HG02885 (cell line): ENCODE results near the gene DKKL1.

Experiments used
- ATAC-seq: cut with Tn5 transposase; IDR thresholded peaks from one replicate; pipeline ENCODE4 v1.9.1; 2021; ENCODE audit warnings: mild to moderate bottlenecking; ENCODE audit not compliant: unreplicated experiment, poor library complexity

The DKKL1 gene

DNA sequence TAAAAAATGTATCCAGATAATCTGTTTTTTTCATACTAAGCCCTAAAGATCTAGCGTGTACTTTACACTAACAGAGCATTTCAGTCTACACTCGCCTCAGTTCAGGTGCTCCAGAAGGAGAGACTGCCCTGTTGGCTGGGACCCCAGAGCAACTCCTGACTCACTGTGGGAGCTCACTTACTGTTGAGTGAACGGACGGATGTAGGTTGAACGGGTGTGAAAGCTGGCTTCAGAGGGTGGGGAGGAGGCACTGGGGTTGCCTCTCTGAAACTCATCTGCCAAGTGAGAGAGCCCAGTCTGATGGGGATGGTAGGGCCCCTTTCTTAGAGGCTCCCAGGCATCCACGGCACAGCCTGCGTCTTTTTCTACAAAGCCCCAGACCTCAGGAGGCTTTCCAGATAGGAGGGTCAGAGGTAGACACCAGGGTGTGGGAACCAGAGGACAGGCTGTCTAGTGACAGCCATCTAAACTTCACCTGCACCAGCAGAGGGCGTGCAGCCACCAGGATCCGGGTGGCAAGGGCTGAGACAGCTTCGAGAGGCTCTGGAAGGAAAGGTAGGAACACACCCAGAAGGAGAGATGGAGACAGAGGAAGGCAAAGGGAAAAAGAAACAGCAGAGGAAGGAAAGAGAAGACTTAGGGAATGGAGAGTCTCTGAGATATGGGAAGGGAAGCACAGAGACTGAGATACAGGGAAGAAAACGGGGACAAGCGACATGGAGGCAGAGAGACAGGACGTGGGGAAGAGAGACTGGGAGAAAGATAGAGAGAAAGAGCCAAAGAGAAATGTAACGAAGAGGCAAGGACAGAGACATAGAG, 28.1 kb downstream of the DKKL1 start:
- ATAC-seq = no peak

DNA sequence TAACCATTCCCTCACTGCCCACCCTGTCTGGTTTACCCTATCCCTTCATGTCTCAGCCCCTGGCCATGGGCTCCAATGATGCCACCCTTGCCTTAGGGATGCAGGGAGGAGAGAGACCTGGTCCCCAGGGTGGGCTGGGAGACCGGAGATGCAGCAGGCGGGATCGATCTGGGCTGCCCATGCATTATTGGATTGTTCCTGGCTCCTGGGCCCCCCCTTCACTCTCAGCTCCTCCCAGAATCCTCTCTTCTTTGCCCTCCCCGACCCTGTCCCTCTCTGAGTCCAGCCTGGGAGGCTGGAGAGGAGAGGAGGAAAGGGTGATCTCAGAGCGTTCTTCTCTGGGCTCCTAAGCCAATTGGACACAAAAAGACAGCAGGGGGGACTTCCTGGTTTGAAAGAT, 30.2 kb downstream of the DKKL1 start:
- no peak for ATAC-seq

DNA sequence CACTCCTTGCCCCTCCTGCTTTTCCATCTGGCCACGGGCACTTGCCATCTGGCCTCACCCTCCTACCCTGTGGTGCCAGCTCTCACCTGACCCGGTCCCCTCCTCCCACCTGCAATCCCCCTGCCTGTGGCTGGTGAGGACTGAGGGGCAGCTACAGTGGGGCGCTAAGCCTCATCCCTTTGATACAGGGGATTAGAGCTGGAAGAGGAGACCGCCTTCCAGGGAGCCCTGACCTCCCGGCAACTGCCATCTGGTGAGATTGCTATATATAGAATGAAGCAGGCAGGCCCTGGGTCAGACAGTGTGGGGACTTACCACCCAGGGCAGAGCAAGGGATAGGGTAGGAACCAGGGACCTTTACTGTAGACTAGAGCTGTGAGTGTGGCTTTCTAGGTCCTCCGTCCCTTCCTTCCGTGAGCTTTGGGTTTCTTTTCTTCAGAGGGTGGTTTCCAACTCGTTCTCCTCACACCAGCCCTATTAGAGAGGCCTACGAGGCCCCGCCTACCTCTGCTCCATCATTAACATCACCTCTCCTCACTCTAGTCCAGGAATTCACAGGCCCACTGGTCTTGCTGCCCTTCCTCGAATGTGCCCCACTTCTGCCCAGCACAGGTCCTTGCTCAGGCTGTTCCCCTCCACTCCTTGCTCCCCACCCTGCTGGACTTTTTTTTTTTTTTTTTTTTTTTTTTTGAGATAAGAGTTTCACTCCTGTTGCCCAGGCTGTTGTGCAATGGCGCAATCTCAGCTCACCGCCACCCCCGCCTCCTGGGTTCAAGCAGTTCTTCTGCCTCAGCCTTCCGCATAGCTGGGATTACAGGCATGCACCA, 32.1 kb downstream of the DKKL1 start:
- ATAC-seq = no peak

DNA sequence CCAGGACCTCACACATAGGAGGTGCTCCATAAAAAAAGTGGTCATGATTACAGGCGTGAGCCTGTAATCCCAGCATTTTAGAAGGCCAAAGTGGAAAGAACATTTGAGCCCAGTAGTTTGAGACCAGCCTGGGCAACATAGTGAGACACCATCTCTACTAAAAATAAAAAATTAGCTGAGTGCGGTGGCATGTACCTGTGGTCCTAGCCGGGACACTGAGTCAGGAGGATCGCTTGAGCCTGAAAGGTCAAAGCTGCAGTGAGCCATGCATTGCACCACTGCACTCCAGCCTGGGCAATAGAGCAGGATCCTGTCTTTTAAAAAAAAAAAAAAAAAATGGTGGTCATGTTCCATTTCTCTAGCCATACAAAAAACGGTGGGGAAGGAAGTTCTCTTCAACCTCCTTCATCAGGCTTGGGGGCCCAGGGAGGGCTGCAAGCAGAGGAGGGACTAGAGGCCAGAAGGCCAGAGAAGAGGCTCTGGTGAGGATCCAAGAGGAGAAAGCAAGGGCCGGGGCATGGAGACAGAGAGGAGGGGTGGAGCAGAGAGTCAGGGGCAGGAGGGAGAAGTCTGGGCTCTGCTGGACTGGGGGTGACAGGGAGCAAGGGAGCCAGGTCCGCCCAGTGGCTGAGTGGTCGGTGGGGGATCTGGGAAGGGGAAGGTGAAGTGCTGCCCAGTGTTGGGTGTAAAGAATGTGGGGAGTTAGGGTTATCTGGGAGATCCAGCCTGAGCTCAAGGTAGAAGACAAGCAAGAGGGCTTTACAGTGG, 33.2 kb downstream of the DKKL1 start:
- no peak for ATAC-seq

DNA sequence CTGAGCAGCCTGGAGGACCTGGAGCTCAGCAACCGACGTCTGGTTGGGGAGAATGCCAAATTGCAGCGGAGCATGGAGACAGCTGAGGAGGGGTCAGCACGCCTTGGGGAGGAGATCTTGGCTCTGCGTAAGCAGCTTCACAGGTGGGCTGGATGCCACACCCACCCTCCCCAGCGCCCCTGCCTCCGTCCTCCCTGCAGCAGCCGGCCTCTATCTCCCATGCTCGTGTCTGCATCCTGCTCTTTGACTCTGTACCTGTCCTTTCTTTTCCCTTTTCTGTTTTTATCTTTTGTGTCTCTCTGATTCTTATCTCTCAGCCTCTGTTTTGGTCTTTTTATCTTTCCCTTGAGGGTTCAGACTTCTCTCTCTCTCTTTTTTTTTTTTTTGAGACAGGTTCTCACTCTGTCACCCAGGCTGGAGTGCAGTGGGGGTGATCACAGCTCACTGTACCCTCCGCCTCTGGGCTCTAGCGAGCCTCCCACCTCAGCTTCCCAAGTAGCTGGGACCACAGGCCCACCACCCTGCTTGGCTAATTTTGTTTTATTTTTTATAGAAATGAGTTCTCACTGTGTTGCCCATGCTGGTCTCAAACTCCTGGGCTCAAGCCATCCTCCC, 34.4 kb downstream of the DKKL1 start:
- ATAC-seq = no peak

DNA sequence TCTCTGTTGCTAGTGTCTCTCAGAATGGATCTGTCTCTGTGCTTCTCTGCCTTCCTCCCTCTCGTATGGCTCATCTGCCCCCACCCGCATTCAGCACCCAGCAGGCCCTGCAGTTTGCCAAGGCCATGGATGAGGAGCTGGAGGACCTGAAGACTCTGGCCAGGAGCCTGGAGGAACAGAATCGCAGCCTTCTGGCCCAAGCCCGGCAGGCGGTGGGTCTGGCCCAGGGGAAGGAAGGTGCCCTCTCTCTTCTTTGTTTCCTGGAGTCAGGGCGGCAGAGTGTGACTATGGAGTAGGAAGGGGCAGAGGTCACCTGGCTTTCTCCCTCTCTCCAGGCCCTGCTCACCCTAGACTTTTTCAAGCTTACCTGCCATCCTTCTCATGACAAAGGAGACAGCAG, 35.3 kb downstream of the DKKL1 start:
- ATAC-seq = no peak

DNA sequence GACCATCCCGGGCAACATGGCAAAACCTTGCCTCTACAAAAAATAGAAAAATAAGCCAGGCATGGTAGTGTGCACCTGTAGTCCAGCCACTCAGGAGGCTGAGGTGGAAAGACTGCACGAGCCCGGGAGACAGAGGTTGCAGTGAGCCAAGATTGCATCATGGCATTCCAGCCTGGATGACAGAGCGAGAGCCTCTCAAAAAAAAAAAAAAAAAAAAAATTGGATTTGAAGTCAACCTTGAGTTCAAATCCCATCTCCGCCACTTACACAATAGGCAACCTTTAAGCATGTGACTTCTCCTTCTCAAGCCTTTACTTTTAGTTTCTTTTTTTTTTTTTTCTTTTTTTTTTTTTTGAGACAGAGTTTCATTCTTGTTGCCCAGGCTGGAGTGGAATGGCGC, 36.4 kb downstream of the DKKL1 start:
- no peak for ATAC-seq

DNA sequence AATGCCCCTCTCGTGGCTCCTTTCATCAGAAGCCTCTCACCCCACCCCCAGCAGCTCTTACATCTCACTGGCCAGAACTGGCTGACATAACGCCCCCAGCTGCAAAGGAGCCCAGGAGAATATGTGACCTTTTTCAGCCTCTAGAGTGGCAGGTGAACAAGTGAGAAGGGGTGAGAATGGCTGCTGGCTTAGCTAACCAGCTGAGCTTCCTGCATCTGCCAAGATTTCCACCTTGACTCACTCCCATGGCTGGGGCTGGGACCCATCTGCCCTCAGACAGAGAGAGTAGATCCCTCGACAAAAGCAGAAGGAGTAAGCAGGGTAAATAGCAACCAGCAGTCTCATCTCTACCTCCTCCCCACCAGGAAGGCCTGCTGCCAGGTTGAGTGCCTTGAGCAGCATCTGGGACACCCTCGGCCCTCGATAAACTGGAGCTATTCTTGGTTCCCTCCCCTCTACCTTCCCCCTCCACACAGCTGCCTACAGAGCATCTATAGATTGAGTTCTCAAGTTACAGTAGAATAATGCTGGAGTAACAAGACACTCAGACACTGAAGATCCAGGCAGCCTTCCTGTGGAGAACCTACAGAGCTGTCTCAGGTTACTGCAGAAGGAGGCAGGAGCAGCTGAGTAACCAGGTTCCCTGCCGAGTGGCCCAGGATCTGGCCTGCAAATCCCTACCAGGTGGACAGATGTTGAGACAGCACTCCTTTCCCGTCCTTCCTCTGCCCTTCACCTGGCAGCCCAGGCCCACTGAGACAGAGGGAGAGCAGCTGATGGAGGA, 39.9 kb downstream of the DKKL1 start:
- ATAC-seq = no peak

DNA sequence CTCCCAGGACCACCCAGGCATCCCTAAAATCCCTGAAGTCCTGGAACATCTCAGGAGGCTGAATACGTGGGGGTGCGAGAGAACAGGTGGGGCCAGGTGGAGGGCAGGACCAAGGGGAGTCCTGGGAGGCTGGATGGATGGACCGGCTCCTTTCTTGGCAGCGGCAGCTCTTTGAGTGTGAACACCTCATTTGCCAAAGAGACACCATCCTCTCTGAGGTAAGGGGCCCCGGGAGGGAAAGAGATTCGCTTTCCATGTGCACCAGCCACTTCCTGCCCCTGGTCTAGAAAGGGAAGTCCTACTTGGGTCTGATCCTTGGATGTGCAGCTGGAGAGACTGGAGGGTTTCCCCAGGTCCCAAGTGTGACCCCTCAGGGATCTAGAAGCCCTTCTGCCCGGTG, 43.4 kb downstream of the DKKL1 start:
- no peak for ATAC-seq

DNA sequence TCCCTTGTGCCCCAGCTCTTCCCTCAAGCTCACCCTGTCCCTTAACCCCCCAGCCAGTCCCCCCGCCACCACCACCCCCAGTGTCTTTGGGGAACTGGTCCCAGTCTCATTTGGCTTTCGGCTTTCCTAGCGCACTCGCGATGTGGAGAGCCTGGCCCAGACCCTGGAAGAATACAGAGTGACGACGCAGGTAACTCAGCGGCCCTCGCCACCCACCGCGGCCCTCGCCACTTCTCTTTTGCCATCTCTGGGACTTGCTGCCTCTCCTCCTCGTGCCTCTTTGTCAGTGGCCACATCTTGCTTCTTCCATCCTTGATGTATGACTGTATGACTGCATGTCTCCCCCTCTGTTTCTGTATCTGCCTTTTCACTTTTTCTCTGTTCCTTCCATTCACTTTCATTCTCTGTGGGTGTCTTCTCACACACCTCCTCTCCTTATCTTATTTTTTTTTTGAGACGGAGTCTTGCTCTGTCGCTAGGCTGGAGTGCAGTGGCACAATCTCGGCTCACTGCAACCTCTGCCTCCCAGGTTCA, 43.9 kb downstream of the DKKL1 start:
- no peak for ATAC-seq

DNA sequence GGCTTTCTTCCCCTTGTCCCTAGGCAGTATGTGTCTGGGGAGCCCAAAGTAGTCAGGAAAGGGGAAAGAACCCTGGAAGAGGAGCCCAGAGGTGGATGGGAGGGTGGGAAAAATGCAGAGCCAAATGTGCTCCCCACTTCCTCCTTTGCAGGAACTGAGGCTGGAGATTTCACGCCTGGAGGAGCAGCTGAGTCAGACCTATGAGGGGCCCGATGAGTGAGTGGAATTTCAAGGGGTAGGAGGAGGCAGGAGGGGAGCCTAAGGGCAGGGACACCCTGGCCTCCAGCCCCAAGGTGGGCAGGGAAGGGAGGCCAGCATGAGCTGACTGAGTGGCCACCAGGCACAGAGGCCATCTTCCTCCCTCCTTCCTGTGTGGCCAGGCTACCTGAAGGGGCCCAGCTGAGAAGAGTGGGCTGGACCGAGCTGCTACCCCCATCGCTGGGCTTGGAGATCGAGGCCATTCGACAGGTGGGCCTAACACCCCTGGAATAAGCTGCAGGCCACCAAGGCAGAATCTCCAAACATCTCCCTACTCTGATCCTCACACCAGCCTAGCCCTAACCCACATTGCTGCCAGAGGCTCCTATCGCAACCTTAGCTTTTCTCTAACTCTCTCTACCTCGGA, 45.3 kb downstream of the DKKL1 start:
- no peak for ATAC-seq

DNA sequence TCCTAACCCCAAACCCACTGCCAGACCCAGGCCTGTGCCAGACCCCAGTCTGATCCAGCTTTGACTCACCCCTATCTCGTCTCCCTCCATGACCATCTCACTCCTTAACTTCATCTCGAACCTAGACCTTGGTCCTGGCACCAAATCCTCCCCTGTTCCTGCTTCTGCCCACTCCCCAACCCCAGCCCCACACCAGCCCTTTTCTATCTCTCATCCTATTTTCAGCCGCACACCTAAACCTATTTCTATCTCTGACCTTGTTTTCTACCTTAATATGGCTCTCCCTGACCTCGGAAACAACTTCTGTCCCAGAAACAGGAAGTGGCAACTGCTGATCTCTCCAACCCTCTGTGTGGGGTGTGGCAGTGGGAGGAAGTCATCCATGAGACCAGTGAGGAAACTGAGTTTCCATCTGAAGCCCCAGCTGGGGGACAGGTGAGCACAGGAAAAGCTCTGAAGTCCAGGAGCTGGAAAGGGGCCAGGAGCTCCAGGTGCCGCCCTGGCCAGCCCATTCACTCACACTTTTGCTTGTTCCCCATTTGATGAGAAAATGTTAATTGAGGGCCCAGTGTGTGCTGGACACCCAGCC, 45.9 kb downstream of the DKKL1 start:
- no peak for ATAC-seq

DNA sequence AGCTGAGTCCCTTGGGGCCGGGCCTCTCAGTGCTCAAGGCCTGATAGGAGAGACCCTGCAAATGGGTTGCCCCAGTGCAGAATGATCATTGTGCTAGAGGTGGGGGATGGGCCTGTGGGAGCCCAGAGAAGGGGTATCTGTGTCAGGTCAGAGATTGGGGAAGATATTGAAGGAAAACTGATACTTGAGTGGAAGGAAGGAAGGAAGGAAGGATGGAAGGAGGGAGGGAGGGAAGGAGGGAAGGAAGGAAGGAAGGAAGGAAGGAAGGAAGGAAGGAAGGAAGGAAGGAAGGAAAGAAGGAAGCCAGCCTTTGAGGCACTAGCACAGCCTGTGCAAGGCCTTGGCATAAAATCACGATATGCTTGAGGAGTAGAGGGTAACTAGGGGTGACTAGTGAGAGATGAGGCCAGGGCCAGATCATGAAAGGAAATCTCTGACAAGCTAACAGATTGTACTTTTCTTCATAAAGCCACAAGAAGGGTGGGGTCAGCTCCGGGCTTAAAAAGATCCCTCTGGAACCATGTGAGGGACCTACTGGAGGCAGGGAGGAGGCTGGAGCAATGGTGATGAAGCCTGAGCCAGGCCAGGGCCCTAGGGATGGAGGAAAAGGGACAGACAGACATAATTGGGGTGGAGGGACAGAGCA, 48.1 kb downstream of the DKKL1 start:
- no peak for ATAC-seq

DNA sequence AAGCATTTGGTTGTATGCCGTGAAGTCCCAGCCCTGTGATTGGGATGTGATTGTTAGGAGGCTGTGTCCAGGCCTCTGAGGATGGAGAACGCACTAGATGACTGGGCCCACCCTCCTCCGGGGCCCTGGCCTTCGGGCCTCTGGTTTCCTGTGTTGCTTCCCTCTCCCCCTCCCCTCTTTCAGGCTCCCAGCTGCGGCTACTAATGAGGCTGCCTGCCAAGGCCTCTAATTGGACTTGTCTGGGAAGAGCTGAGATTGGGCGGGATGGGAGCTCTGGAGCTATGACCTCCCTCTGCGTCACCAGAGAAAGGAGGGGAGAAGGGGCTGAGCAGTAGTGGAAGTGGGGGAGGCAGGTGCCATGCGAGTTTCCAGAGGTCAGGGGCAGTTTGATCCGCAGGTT, 49.7 kb downstream of the DKKL1 start:
- no peak for ATAC-seq

DNA sequence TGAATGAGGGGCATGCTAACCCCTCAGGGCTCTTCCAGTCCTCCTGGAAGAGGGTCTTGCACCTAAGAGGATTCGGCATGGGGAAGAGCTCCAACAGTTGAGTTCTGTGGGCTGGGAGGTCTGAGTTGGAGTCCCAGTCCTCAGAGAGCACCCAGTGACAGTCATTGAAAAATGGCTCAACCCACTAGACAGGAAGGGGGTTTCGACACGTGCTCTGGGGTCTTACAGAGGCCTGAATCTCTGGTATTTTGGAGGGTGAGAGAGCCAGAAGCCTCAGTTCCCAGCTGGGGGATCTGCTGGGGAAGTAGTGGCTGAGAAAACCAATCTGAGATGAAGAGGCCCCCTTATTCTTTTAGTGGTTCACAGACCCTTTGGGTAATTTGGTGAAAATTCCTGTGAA, 50.6 kb downstream of the DKKL1 start:
- ATAC-seq = no peak

DNA sequence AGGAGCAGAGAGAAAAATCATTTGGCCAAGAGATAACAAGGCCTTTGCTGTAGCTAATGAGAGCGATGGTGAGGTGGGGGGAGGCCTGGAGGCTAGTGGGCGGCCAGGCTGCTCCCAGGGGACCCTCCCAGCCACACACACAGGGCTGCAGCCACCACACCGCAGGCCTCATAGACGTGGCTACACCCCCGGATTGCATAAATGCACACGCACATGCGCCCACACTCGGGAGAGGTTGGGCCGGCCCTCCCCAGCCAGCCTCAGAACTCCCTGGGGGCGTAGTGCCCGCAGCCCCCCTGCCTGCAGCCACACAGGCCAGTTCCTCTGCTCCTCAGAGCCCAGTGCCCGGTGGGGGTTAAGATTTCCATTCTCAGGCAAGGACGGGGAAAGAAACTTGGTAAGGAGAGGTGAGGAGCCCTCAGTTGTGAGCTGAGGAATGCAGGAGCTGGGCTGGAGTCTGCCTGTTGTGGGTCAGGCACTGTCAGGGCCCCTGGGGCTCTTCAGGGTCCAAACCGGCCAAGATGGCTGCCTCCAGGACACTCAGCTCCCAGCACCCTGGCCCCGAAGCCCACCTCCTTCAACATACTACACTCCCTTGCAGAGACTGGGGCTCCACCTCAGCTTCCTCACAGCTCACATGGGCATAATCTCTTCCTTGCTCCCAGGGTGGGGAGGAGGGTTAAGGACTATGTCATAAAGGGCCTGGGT, 51.6 kb downstream of the DKKL1 start:
- no peak for ATAC-seq

DNA sequence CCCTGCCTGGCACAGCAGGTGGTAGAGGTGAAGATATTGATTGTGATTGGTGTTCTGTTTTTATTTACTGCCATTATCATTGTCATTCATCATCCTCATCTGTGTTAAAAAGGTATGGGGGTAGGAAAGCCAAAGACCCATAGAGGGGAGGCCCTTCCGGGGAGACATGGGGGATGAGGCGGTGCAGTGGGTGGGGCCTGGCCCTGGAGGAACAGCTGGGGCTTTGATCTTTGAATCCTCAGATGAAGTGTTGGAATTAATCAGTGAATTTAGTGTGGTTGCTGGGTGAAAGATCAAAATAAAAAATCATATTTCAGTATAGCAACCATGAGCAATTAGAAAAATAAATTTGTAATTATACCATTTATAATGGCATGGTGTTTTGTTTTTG, 52.1 kb downstream of the DKKL1 start:
- no peak for ATAC-seq

DNA sequence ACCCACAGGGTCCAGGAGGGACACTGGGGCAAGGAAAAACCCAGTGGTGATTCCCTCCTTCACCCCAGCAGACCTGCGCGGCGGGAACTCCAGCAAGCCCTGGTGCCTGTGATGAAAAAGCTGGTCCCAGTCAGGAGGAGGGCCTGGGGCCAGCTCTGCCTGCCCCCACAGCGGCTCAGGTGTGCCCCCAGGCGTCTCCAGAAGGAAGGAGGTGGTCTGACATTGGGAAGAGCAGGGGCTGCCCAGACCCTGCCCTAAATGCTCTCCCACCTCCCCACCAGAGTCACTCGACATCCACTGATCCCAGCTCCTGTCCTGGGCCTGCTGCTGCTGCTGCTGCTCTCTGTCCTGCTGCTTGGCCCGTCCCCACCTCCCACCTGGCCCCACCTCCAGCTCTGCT, 53.4 kb downstream of the DKKL1 start:
- no peak for ATAC-seq
